Large intestine (tissue), 3 donors: ENCODE data around the gene ARHGAP9. TPM values are rescaled to one million over a fixed set of nuclear protein-coding genes. Genes with fewer than 3 reads are reported as not detected.

Experiments used
- DNase-seq, 2 donors: peaks; one replicate each; pipeline versions ENCODE4 v3.0.0 to v3.0.0-alpha.2; 2013
- H3K27ac ChIP-seq: one replicate; pipeline ENCODE4 v1.5.1; 2013; ENCODE audit warnings: low read length
- H3K27me3 ChIP-seq: 2 replicates; pipeline ENCODE4 v1.6.1; 2013; ENCODE audit warnings: low read length; ENCODE audit not compliant: control insufficient read depth, insufficient read depth
- H3K36me3 ChIP-seq: 2 replicates; pipeline ENCODE4 v1.6.1; 2013; ENCODE audit warnings: low read length; ENCODE audit not compliant: control insufficient read depth, insufficient read depth
- H3K4me1 ChIP-seq: one replicate; pipeline ENCODE4 v1.6.1; 2013; ENCODE audit warnings: low read length; ENCODE audit not compliant: control insufficient read depth, insufficient read depth
- H3K4me3 ChIP-seq: one replicate; pipeline ENCODE4 v1.5.1; 2013; ENCODE audit warnings: low read length
- H3K9me3 ChIP-seq: one replicate; pipeline ENCODE4 v1.6.1; 2013; ENCODE audit warnings: mild to moderate bottlenecking, low read depth, low read length, moderate library complexity; ENCODE audit not compliant: control insufficient read depth
- WGBS: methylation state at CpG from one replicate; pipeline ENCODE4 v1.1.5; 2013; ENCODE audit warnings: low lambda C conversion rate; ENCODE audit not compliant: insufficient coverage; 5-methylcytosine and 5-hydroxymethylcytosine counted together
- polyA plus RNA-seq: library from polyadenylated mRNA; unstranded; fragments of 120-200 nt; gene quantifications from one replicate; pipeline ENCODE4 v1.2.1, GENCODE V29; 2013

ARHGAP9 gene
- polyA plus RNA-seq, 1 donor = 16.1 TPM

- H3K36me3 ChIP-seq = no peaks in the 10 kb centered on the region
Measured at GRCh38 chr12:57471661-57472060, 8.0 kb downstream of the ARHGAP9 start.

GRCh38 chr12:57470970-57471656, 8.6 kb downstream of the ARHGAP9 start:
- H3K27ac ChIP-seq = peak overlapping the region; percentile 69
- H3K4me1 ChIP-seq = peaks cover 31% of the 10 kb centered on the region
- no peak overlapping the region for H3K4me3 ChIP-seq
- DNase-seq = peak; percentile 85 to 92
- peaks cover 28% of the 10 kb centered on the region for H3K27me3 ChIP-seq
- WGBS = no CpG with 5 or more reads among the region's 4 CpGs
- no peaks in the 10 kb centered on the region for H3K36me3 ChIP-seq
- no peaks in the 10 kb centered on the region for H3K9me3 ChIP-seq

More at GRCh38 chr12:57471661-57472060, 8.0 kb downstream of the ARHGAP9 start:
- Histone ChIP-seq H3K27ac (peak overlapping the region; percentile 17), H3K4me1 (peaks cover 36% of the 10 kb centered on the region), H3K9me3 (no peaks in the 10 kb centered on the region), H3K27me3 (peaks cover 33% of the 10 kb centered on the region), H3K4me3 (no peak overlapping the region)
- no peak for DNase-seq
- WGBS = no CpG with 5 or more reads among the region's 3 CpGs

GRCh38 chr12:57470286-57470969, 9.2 kb downstream of the ARHGAP9 start:
- no peak for DNase-seq
- Histone ChIP-seq H3K4me1 (peaks cover 28% of the 10 kb centered on the region), H3K9me3 (no peaks in the 10 kb centered on the region), H3K4me3 (no peak overlapping the region), H3K36me3 (no peaks in the 10 kb centered on the region), H3K27ac (peak overlapping the region; percentile 69), H3K27me3 (peaks cover 21% of the 10 kb centered on the region)
- WGBS = no CpG with 5 or more reads among the region's 14 CpGs

DNA sequence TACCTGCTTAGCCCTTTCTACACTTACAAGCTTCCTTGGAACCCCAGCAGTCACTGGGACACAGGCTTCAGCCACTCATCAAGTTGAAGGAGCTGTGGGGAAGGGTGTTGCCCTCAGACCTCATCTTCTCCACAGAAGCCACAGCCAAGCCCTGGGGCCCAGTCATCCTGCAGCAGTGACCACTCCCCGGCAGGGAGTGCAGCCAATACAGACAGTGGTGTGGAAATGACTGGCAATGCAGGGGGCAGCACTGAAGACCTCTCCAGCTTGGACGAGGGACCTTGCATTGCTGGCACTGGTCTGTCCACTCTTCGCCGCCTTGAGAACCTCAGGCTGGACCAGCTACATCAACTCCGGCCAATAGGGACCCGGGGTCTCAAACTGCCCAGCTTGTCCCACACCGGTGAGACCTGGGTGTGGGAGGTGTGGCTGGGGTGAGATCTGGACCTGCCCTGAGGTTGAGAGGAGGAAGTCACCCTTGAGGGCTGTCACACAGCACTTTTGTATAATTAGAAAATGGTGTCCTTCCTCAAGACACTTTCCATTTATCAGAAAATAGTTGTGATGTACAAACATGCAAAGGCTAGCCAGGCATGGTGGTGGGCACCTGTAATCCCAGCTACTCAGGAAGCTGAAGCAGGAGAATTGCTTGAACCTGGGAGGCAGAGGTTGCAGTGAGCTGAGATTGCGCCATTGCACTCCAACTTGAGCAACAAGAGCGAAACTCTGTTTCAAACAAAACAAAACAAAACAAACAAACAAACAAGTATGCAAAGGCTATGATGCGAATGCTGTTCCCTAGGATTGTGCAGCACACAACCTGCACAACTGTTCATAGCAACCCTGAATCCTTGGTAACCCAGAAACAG, 10.1 kb downstream of the ARHGAP9 start:
- Histone ChIP-seq H3K4me3 (no peak overlapping the region), H3K27ac (no peak overlapping the region), H3K9me3 (no peaks in the 10 kb centered on the region), H3K27me3 (peaks cover 12% of the 10 kb centered on the region), H3K36me3 (no peaks in the 10 kb centered on the region), H3K4me1 (peaks cover 26% of the 10 kb centered on the region)
- WGBS = no CpG with 5 or more reads among the region's 10 CpGs
- DNase-seq = no peak

- DNase-seq = no peak
- H3K4me3 ChIP-seq = no peak overlapping the region
- H3K36me3 ChIP-seq = no peaks in the 10 kb centered on the region
- H3K27me3 ChIP-seq = no peaks in the 10 kb centered on the region
- H3K27ac ChIP-seq = no peak overlapping the region
- no CpG with 5 or more reads among the region's 11 CpGs for WGBS
- peaks cover 27% of the 10 kb centered on the region for H3K4me1 ChIP-seq
- H3K9me3 ChIP-seq = no peaks in the 10 kb centered on the region
Measured at GRCh38 chr12:57467915-57468314, 11.8 kb downstream of the ARHGAP9 start.

- Histone ChIP-seq H3K27ac (no peak overlapping the region), H3K4me3 (no peak overlapping the region), H3K36me3 (no peaks in the 10 kb centered on the region), H3K4me1 (peaks cover 32% of the 10 kb centered on the region), H3K9me3 (no peaks in the 10 kb centered on the region), H3K27me3 (no peaks in the 10 kb centered on the region)
- 80% methylated on average over 2 of the region's 12 CpGs for WGBS
- DNase-seq = no peak
Measured at GRCh38 chr12:57467212-57467874, 12.3 kb downstream of the ARHGAP9 start.

GRCh38 chr12:57465747-57466505, 13.7 kb downstream of the ARHGAP9 start:
- Histone ChIP-seq H3K4me3 (no peak overlapping the region), H3K36me3 (no peaks in the 10 kb centered on the region), H3K4me1 (peaks cover 32% of the 10 kb centered on the region), H3K27ac (no peak overlapping the region), H3K9me3 (no peaks in the 10 kb centered on the region), H3K27me3 (peaks cover 5% of the 10 kb centered on the region)
- DNase-seq = no peak
- no CpG with 5 or more reads among the region's 14 CpGs for WGBS

DNA sequence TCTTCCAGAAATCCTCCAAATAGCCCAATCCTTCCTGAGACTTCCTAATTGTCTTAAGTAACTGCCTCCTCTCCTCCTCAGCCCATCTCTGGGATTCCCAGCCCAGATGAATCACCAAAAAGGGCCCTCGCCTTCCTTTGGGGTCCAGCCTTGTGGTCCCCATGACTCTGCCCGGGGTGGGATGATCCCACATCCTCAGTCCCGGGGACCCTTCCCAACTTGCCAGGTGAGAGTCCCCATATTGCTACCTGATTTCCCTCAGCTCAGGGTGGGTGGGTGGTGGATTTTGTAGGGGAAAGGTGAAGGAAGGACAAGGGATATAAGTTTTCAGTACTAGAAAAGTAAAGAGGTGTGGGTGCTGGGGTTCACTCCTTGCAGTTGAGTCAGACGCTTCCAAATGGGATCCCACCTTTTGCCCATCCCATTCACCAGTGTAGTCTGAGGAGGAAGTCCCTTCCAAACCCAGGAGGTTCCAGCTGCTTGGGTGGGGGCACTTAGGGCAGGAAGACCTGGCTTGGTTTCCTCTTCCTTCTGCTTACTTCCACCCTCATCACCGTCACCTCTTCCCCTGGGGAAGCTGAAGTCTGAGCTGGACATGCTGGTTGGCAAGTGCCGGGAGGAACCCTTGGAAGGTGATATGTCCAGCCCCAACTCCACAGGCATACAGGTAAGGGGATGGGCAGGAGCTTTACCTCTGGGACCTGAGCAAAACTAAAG, 14.5 kb downstream of the ARHGAP9 start:
- no CpG with 5 or more reads among the region's 6 CpGs for WGBS
- no peak for DNase-seq

DNA sequence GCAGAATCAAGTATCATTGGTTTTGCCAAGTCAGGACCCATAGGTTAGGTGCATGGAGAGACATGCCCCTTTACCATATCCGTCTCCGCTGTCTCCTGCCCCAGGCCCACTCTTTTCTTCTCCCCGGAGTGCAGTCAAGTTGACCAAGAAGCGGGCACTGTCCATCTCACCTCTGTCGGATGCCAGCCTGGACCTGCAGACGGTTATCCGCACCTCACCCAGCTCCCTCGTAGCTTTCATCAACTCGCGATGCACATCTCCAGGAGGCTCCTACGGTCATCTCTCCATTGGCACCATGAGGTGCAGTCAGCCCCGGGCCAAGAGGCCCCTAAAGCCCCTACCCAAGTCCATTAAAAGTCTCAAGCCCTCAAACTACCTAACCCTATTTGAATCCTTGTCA, 15.1 kb downstream of the ARHGAP9 start:
- no peak for DNase-seq
- Histone ChIP-seq H3K27ac (no peak overlapping the region), H3K9me3 (no peaks in the 10 kb centered on the region), H3K4me3 (no peak overlapping the region), H3K4me1 (peaks cover 30% of the 10 kb centered on the region), H3K36me3 (no peaks in the 10 kb centered on the region), H3K27me3 (peaks cover 13% of the 10 kb centered on the region)
- WGBS = no CpG with 5 or more reads among the region's 12 CpGs

More for the DNA sequence above, 14.5 kb downstream of the ARHGAP9 start:
- peaks cover 32% of the 10 kb centered on the region for H3K4me1 ChIP-seq
- H3K27ac ChIP-seq = no peak overlapping the region
- H3K27me3 ChIP-seq = peaks cover 13% of the 10 kb centered on the region
- no peaks in the 10 kb centered on the region for H3K9me3 ChIP-seq
- no peak overlapping the region for H3K4me3 ChIP-seq
- no peaks in the 10 kb centered on the region for H3K36me3 ChIP-seq
